Measurements from ENCODE around the gene SEMA4D. TPM values are rescaled to one million over a fixed set of nuclear protein-coding genes. Genes with fewer than 3 reads are reported as not detected.

SEMA4D gene
- total and polyA plus RNA-seq, 2 of the 13 experiments (the other 11 are each of a cell fraction or from before 2014, with no cell fraction given), result 0.13 to 0.16 TPM

DNA sequence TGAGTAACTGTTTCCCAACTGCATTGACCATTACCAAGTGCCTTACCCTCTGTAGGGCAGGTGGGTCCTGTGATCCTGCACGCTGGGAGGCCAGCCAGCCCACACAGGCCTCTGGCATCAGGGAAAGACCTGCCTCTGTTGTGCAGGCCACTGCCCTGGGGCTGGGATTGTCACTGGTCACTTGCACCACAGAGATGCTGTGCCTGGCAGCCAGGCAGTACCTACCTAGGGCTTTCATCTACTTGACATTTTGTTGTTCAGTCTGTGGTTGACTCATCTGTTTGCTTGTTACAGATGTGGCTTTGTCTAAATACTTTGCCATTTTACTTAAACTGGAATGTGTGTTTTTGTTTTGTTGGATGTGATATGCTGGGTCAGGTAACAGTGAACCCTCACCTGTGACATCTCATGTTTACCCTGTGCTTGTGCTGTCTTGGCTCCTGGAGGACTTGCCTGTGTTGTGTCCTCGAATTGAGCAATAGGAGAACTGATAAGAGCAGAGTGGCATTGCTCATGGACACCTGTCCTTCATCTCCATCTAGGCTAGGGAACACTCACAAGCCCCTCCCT is 146.8 kb downstream of the SEMA4D start (continued):
- TF ChIP-seq ZBTB25 (CRISPR knock-in tag; IDR thresholded peaks at IDR 0.05) (peak; percentile 59; the same call in 1 of the 2 replicates), DMTF1 (CRISPR knock-in tag; IDR thresholded peaks at IDR 0.05) (no peak), IRF9 (CRISPR knock-in tag; IDR thresholded peaks at IDR 0.05; ENCODE audit: borderline replicate concordance) (0 out of 2 replicates have a peak, but pooled peaks have one; percentile 32), ZNF567 (CRISPR knock-in tag; IDR thresholded peaks at IDR 0.05; ENCODE audit: borderline replicate concordance) (no peak), ZSCAN5A (CRISPR knock-in tag; IDR thresholded peaks at IDR 0.05; ENCODE audit: borderline replicate concordance) (peak; percentile 71; the same call in 1 of the 2 replicates), TERF1 (CRISPR knock-in tag; IDR thresholded peaks at IDR 0.05) (no peak), ZNF292 (CRISPR knock-in tag; IDR thresholded peaks at IDR 0.05; ENCODE audit: borderline replicate concordance, low read depth) (peak; percentile 89; the same call in 1 of the 2 replicates), GFI1 (CRISPR knock-in tag; IDR thresholded peaks at IDR 0.05; ENCODE audit: borderline replicate concordance) (peak; percentile 43; the same call in 1 of the 2 replicates), PCBP2 (optimal IDR thresholded peaks at IDR 0.05; ENCODE audit: low read depth, low read length, poor library complexity, severe bottlenecking) (no peak), HMG20B (CRISPR knock-in tag; conservative IDR thresholded peaks at IDR 0.05) (peak; percentile 75; the same call in 1 of the 2 replicates), ESRRA (CRISPR knock-in tag; IDR thresholded peaks at IDR 0.05; ENCODE audit: low read depth) (no peak), EEA1 (CRISPR knock-in tag; IDR thresholded peaks at IDR 0.05; ENCODE audit: borderline replicate concordance) (no peak), HMGA1 (CRISPR knock-in tag; conservative IDR thresholded peaks at IDR 0.05) (no peak), ZMYM3 (CRISPR knock-in tag; IDR thresholded peaks at IDR 0.05) (peak; percentile 45), YEATS4 (CRISPR knock-in tag; IDR thresholded peaks at IDR 0.05; ENCODE audit: borderline replicate concordance) (peak; percentile 56; the same call in 1 of the 2 replicates)
- TF ChIP-seq, protein P1, sequence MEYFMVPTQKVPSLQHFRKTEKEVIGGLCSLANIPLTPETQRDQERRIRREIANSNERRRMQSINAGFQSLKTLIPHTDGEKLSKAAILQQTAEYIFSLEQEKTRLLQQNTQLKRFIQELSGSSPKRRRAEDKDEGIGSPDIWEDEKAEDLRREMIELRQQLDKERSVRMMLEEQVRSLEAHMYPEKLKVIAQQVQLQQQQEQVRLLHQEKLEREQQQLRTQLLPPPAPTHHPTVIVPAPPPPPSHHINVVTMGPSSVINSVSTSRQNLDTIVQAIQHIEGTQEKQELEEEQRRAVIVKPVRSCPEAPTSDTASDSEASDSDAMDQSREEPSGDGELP (IDR thresholded peaks at IDR 0.05; ENCODE audit: borderline replicate concordance, low read depth), result peak; percentile 79
- TF ChIP-seq, protein P2, sequence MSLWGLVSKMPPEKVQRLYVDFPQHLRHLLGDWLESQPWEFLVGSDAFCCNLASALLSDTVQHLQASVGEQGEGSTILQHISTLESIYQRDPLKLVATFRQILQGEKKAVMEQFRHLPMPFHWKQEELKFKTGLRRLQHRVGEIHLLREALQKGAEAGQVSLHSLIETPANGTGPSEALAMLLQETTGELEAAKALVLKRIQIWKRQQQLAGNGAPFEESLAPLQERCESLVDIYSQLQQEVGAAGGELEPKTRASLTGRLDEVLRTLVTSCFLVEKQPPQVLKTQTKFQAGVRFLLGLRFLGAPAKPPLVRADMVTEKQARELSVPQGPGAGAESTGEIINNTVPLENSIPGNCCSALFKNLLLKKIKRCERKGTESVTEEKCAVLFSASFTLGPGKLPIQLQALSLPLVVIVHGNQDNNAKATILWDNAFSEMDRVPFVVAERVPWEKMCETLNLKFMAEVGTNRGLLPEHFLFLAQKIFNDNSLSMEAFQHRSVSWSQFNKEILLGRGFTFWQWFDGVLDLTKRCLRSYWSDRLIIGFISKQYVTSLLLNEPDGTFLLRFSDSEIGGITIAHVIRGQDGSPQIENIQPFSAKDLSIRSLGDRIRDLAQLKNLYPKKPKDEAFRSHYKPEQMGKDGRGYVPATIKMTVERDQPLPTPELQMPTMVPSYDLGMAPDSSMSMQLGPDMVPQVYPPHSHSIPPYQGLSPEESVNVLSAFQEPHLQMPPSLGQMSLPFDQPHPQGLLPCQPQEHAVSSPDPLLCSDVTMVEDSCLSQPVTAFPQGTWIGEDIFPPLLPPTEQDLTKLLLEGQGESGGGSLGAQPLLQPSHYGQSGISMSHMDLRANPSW (CRISPR knock-in tag; IDR thresholded peaks at IDR 0.05; ENCODE audit: borderline replicate concordance), result no peak
